Nephron (organoid): ENCODE data around the gene FAM168A.

Experiments
- H3K27ac Mint-ChIP-seq, 3 experiments: 2 replicates each; pipeline ENCODE4 v1.8.0; 2020; ENCODE audit warnings: mixed read lengths in 3 of 3, mild to moderate bottlenecking in 2 of 3, moderate library complexity in 1 of 3
- H3K27me3 Mint-ChIP-seq: 2 replicates; pipeline ENCODE4 v1.8.0; 2021; ENCODE audit warnings: low read depth, mild to moderate bottlenecking, moderate library complexity, mixed read lengths
- H3K36me3 Mint-ChIP-seq: 2 replicates; pipeline ENCODE4 v1.8.0; 2020; ENCODE audit warnings: low read depth, mixed read lengths
- H3K4me1 Mint-ChIP-seq: 2 replicates; pipeline ENCODE4 v1.8.0; 2020; ENCODE audit warnings: mixed read lengths
- H3K4me3 Mint-ChIP-seq, 3 experiments: 2 replicates each; pipeline ENCODE4 v1.8.0; 2020; ENCODE audit warnings: mild to moderate bottlenecking in 3 of 3, mixed read lengths in 3 of 3, moderate library complexity in 2 of 3
- H3K9me3 Mint-ChIP-seq: 2 replicates; pipeline ENCODE4 v1.8.0; 2020; ENCODE audit warnings: mixed read lengths
- TF ChIP-seq, protein P1 (sequence below), 3 experiments: fragments of 200-600 bp; sonication (generic); IDR thresholded peaks; one replicate each; pipeline ENCODE4 v1.5.0; 2021; ENCODE audit warnings: antibody characterized with exemption in 3 of 3; ENCODE audit not compliant: unreplicated experiment in 3 of 3

The FAM168A gene

DNA sequence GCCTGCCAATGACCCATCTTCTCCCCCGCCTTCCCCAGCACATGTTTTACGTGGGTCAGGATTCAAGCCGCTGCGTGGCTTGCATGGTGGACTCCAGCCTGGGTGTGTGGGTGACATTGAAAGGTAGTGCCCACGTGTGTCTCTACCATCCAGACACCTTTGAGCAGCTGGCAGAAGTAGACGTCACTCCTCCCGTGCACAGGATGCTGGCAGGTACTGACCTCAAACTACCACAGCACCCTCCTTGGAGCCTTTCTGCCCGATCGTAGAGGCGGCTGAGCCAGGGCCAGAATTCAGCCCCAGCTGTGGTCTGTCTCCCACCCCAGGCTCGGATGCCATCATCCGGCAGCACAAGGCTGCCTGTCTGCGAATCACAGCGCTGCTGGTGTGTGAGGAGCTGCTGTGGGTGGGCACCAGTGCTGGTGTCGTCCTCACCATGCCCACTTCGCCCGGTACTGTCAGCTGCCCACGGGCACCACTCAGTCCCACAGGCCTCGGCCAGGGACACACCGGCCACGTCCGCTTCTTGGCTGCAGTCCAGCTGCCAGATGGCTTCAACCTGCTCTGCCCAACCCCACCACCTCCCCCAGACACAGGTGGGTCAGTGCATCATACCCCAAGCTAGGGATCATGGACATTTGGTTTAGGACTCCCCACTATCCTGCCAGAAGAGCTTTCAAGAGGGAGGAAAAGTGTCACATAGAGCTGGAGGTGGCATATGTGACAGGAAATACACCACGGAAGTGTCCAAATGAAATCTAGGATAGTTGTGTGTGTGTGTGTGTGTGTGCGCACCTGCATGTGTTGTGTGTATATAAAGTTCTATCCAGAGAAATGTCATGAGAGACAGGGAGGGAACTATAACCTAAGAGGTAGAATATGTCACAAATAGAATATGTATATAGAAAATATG, 232.3 kb downstream of the FAM168A start:
- no peaks in the 10 kb centered on the region for H3K27me3 Mint-ChIP-seq
- TF ChIP-seq, protein P1, sequence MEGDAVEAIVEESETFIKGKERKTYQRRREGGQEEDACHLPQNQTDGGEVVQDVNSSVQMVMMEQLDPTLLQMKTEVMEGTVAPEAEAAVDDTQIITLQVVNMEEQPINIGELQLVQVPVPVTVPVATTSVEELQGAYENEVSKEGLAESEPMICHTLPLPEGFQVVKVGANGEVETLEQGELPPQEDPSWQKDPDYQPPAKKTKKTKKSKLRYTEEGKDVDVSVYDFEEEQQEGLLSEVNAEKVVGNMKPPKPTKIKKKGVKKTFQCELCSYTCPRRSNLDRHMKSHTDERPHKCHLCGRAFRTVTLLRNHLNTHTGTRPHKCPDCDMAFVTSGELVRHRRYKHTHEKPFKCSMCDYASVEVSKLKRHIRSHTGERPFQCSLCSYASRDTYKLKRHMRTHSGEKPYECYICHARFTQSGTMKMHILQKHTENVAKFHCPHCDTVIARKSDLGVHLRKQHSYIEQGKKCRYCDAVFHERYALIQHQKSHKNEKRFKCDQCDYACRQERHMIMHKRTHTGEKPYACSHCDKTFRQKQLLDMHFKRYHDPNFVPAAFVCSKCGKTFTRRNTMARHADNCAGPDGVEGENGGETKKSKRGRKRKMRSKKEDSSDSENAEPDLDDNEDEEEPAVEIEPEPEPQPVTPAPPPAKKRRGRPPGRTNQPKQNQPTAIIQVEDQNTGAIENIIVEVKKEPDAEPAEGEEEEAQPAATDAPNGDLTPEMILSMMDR (IDR thresholded peaks at IDR 0.05; ENCODE audit: unreplicated experiment in 3 of 3) = no peak
- H3K9me3 Mint-ChIP-seq = no peaks in the 10 kb centered on the region
- H3K36me3 Mint-ChIP-seq = peaks cover 53% of the 10 kb centered on the region
- no peak overlapping the region for H3K27ac Mint-ChIP-seq
- H3K4me3 Mint-ChIP-seq = no peak overlapping the region
- peaks cover 5% of the 10 kb centered on the region for H3K4me1 Mint-ChIP-seq

DNA sequence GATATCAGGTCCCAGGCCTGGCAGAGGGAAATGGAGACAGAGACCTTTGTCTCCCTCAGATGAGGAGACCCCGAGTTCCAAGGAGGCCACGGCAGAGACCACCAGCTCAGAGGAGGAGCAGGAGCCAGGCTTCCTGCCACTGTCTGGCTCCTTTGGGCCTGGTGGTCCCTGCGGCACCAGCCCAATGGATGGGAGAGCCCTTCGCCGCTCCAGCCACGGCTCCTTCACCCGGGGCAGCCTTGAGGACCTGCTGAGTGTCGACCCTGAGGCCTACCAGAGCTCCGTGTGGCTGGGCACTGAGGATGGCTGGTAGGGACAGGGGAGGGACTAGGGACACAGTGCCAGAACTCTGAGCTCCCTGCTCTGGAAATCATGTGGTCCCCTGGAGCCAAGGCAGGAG, 234.8 kb downstream of the FAM168A start:
- Mint-ChIP-seq H3K36me3 (peaks cover 58% of the 10 kb centered on the region), H3K4me3 (no peak overlapping the region), H3K27me3 (no peaks in the 10 kb centered on the region), H3K9me3 (no peaks in the 10 kb centered on the region), H3K4me1 (peaks cover 5% of the 10 kb centered on the region), H3K27ac (no peak overlapping the region)
- TF ChIP-seq, protein P1 (IDR thresholded peaks at IDR 0.05; ENCODE audit: unreplicated experiment in 3 of 3) = no peak

DNA sequence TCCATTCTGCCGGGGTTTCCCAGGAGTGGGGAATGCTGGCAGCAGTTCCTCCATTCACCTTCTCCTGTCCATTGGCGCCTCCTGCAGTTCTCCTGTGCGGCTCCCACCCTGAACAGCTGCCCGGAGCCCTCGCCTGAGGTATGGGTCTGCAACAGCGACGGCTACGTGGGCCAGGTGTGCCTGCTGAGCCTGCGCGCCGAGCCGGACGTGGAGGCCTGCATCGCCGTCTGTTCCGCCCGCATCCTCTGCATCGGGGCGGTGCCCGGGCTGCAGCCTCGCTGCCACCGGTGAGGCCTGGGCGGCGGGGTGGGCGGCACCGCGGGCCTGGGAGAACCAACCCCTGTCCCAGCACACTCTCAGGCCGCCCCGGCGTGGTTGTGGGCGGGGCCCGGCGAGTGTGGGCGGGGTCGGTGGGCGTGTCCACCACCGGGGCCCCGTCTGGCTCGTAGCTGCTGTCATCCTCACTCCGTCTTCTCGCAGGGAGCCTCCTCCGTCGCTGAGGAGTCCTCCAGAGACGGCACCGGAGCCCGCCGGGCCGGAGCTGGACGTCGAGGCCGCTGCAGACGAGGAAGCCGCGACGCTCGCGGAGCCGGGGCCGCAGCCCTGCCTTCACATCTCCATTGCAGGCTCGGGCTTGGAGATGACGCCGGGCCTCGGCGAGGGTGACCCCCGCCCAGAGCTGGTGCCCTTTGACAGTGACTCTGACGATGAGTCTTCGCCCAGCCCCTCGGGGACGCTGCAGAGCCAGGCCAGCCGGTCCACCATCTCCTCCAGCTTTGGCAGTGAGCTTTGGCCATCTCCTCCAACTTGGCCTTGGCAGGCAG, 235.7 kb downstream of the FAM168A start:
- Mint-ChIP-seq H3K27ac (no peak overlapping the region), H3K36me3 (peaks cover 58% of the 10 kb centered on the region), H3K4me1 (peaks cover 4% of the 10 kb centered on the region), H3K27me3 (no peaks in the 10 kb centered on the region), H3K4me3 (no peak overlapping the region), H3K9me3 (no peaks in the 10 kb centered on the region)
- TF ChIP-seq, protein P1 (IDR thresholded peaks at IDR 0.05; ENCODE audit: unreplicated experiment in 3 of 3) = no peak

DNA sequence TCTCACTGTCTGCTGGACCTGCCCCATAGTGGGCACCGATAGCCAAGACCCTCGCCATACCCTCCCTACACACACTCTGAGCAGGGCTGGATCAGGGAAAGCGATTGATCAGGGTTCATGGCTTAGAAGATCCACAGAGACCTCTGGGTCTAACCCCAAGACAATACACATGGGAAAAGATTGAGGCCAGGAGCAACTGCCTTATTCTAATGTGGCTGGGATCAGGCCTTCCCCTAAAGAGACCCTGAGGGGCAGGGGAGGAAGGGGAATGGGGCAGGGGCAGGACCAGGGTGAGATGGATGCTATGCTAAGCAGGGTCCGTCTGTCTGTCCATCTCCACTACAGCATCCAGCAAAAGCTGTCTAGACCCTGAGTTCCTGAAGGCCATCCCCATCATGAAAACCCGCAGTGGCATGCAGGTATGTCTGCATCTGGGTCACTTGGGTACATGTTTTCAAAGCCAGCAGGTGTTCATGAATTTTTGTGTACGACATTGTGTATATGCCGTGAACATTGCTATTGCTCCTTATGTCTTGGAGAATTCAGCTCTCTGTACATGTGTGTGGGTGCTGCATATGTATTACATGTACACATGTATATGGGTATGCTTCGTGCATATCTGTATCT, 237.1 kb downstream of the FAM168A start:
- no peaks in the 10 kb centered on the region for H3K9me3 Mint-ChIP-seq
- H3K27ac Mint-ChIP-seq = no peak overlapping the region
- peaks cover 48% of the 10 kb centered on the region for H3K36me3 Mint-ChIP-seq
- no peaks in the 10 kb centered on the region for H3K4me1 Mint-ChIP-seq
- H3K27me3 Mint-ChIP-seq = no peaks in the 10 kb centered on the region
- no peak overlapping the region for H3K4me3 Mint-ChIP-seq
- TF ChIP-seq, protein P1 (IDR thresholded peaks at IDR 0.05; ENCODE audit: unreplicated experiment in 3 of 3) = peak in 1 of 3 experiments; percentile 1

DNA sequence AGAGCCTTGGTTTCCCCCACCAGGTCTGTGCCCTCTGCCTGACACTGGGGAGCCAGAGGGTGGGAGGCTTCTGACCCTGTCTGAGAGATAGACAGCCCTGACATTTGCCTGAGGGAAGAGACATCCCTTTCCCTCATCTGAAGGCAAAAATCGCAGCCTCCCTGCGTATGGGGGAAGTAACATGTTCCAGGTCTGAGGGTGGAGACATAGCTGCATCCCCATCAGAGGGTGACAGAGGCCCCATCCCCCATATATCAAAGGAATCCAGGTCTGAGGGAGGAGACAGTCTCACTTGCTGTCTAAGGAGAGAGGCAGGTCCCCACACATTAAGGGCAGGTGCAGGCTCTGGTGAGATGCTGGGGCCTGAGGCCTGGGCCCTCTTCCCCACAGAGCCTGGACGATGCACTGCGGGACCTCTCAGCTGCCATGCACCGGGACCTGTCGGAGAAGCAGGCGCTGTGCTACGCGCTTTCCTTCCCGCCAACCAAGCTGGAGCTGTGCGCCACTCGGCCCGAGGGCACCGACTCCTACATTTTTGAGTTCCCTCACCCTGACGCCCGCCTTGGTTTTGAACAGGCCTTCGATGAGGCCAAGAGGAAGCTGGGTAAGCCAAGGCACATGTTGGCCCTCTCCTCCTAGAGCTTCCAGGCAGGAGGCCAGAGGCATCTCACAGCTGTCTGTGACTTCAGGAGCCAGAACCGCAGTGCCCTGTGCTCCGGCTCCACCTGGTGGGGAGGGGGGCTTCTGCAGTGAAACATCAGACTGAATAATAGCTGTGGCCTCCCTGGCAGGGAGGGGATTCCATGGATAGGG, 237.8 kb downstream of the FAM168A start:
- H3K4me1 Mint-ChIP-seq = no peaks in the 10 kb centered on the region
- no peak overlapping the region for H3K27ac Mint-ChIP-seq
- H3K27me3 Mint-ChIP-seq = no peaks in the 10 kb centered on the region
- no peaks in the 10 kb centered on the region for H3K9me3 Mint-ChIP-seq
- TF ChIP-seq, protein P1 (IDR thresholded peaks at IDR 0.05; ENCODE audit: unreplicated experiment in 3 of 3) = peak; percentile 19 to 35 (median 31)
- peaks cover 45% of the 10 kb centered on the region for H3K36me3 Mint-ChIP-seq
- H3K4me3 Mint-ChIP-seq = no peak overlapping the region
